Measurements from ENCODE around the gene TEX29.

TEX29 gene

GRCh38 chr13:111304603-111305289, 15.7 kb upstream of the TEX29 start:
- no peak for TF ChIP-seq CTCF (conservative IDR thresholded peaks at IDR 0.05)
- H3K27ac ChIP-seq: no peak overlapping the region

- no peak overlapping the region for H3K27ac ChIP-seq
- no peak for TF ChIP-seq CTCF (conservative IDR thresholded peaks at IDR 0.05)
Measured at GRCh38 chr13:111312944-111313590, 7.4 kb upstream of the TEX29 start.

GRCh38 chr13:111313911-111314425, 6.5 kb upstream of the TEX29 start:
- H3K27ac ChIP-seq: no peak overlapping the region
- no peak for TF ChIP-seq CTCF (conservative IDR thresholded peaks at IDR 0.05)

- no peak overlapping the region for H3K27ac ChIP-seq
- TF ChIP-seq CTCF (conservative IDR thresholded peaks at IDR 0.05): no peak
Measured at GRCh38 chr13:111314852-111315251, 5.6 kb upstream of the TEX29 start.

GRCh38 chr13:111315347-111315995, 5.0 kb upstream of the TEX29 start:
- no peak for TF ChIP-seq CTCF (conservative IDR thresholded peaks at IDR 0.05)
- H3K27ac ChIP-seq: no peak overlapping the region

GRCh38 chr13:111316161-111316730, 4.2 kb upstream of the TEX29 start:
- no peak for TF ChIP-seq CTCF (conservative IDR thresholded peaks at IDR 0.05)
- no peak overlapping the region for H3K27ac ChIP-seq

- H3K27ac ChIP-seq: no peak overlapping the region
- TF ChIP-seq CTCF (conservative IDR thresholded peaks at IDR 0.05): no peak
Measured at GRCh38 chr13:111317042-111317550, 3.3 kb upstream of the TEX29 start.

All from VCaP (cell line).